H9 (cell line): ENCODE results near the gene PITPNB. TPM values are rescaled to one million over a fixed set of nuclear protein-coding genes. Genes with fewer than 3 reads are reported as not detected.

Source experiments
- DNase-seq: peaks from one replicate; pipeline ENCODE4 v3.0.0-alpha.2; 2017
- H2AFZ ChIP-seq: one replicate; pipeline ENCODE4 v1.6.1; 2013; ENCODE audit warnings: mild to moderate bottlenecking, low read length, control low read depth, moderate library complexity
- H2AK5ac ChIP-seq: 2 replicates; pipeline ENCODE4 v1.6.1; 2013; ENCODE audit warnings: low read length, control low read depth, mixed read lengths; ENCODE audit not compliant: insufficient read length
- H2BK120ac ChIP-seq: one replicate; pipeline ENCODE4 v1.6.1; 2013; ENCODE audit warnings: low read depth, mild to moderate bottlenecking, low read length, control low read depth, inconsistent platforms; ENCODE audit not compliant: poor library complexity, severe bottlenecking
- H2BK12ac ChIP-seq: 2 replicates; pipeline ENCODE4 v1.6.1; 2013; ENCODE audit warnings: low read length, control low read depth, mixed read lengths, low read depth; ENCODE audit not compliant: insufficient read length
- H2BK15ac ChIP-seq: 2 replicates; pipeline ENCODE4 v1.6.1; 2013; ENCODE audit warnings: low read depth, low read length, control low read depth
- H2BK20ac ChIP-seq: one replicate; pipeline ENCODE4 v1.6.1; 2013; ENCODE audit warnings: low read depth, mild to moderate bottlenecking, low read length, control low read depth, inconsistent platforms; ENCODE audit not compliant: poor library complexity, severe bottlenecking
- H2BK5ac ChIP-seq: 2 replicates; pipeline ENCODE4 v1.6.1; 2013; ENCODE audit warnings: low read length, control low read depth, mixed read lengths; ENCODE audit not compliant: insufficient read length
- H3K14ac ChIP-seq: 2 replicates; pipeline ENCODE4 v1.6.1; 2013; ENCODE audit warnings: low read length, control low read depth; ENCODE audit not compliant: insufficient read depth
- H3K18ac ChIP-seq: 2 replicates; pipeline ENCODE4 v1.6.1; 2013; ENCODE audit warnings: low read depth, mild to moderate bottlenecking, mixed read lengths, low read length, control low read depth; ENCODE audit not compliant: insufficient read length
- H3K23ac ChIP-seq: 2 replicates; pipeline ENCODE4 v1.6.1; 2013; ENCODE audit warnings: low read length, control low read depth, mixed read lengths, low read depth; ENCODE audit not compliant: insufficient read length
- H3K23me2 ChIP-seq: 2 replicates; pipeline ENCODE4 v1.6.1; 2013; ENCODE audit warnings: low read depth, mild to moderate bottlenecking, mixed read lengths, low read length, control low read depth; ENCODE audit not compliant: insufficient read length, poor library complexity, severe bottlenecking
- H3K27ac ChIP-seq: 2 replicates; pipeline ENCODE4 v1.5.1; 2013; ENCODE audit warnings: low read length, control low read depth, mixed read lengths, low read depth; ENCODE audit not compliant: insufficient read length
- H3K27me3 ChIP-seq: 2 replicates; pipeline ENCODE4 v1.6.1; 2013; ENCODE audit warnings: low read length, control low read depth, inconsistent platforms; ENCODE audit not compliant: insufficient read depth
- H3K4ac ChIP-seq: 2 replicates; pipeline ENCODE4 v1.6.1; 2013; ENCODE audit warnings: low read depth, mild to moderate bottlenecking, control low read depth, inconsistent platforms, low read length, moderate library complexity
- H3K4me1 ChIP-seq: 2 replicates; pipeline ENCODE4 v1.6.1; 2013; ENCODE audit warnings: low read length, control low read depth, inconsistent platforms; ENCODE audit not compliant: insufficient read depth
- H3K4me2 ChIP-seq: 2 replicates; pipeline ENCODE4 v1.6.1; 2013; ENCODE audit warnings: low read length, control low read depth, mixed read lengths; ENCODE audit not compliant: insufficient read length, insufficient read depth
- H3K56ac ChIP-seq: 2 replicates; pipeline ENCODE4 v1.6.1; 2013; ENCODE audit warnings: low read depth, mild to moderate bottlenecking, mixed read lengths, low read length, control low read depth; ENCODE audit not compliant: insufficient read length
- H3K79me1 ChIP-seq: 2 replicates; pipeline ENCODE4 v1.6.1; 2013; ENCODE audit warnings: low read depth, mild to moderate bottlenecking, moderate library complexity, low read length, control low read depth, inconsistent platforms; ENCODE audit not compliant: insufficient read depth, poor library complexity, severe bottlenecking
- H3K79me2 ChIP-seq: 2 replicates; pipeline ENCODE4 v1.6.1; 2013; ENCODE audit warnings: low read length, control low read depth, inconsistent platforms; ENCODE audit not compliant: insufficient read depth
- H3K9ac ChIP-seq: 2 replicates; pipeline ENCODE4 v1.6.1; 2013; ENCODE audit warnings: low read length, control low read depth, mixed read lengths; ENCODE audit not compliant: insufficient read length; ENCODE audit errors: extremely low read depth
- H3K9me3 ChIP-seq: one replicate; pipeline ENCODE4 v1.6.1; 2013; ENCODE audit warnings: low read depth, low read length, inconsistent platforms; ENCODE audit not compliant: control insufficient read depth
- H3T11ph ChIP-seq: one replicate; pipeline ENCODE4 v1.6.1; 2013; ENCODE audit warnings: mild to moderate bottlenecking, low read length, control low read depth, inconsistent platforms
- H4K20me1 ChIP-seq: one replicate; pipeline ENCODE4 v1.6.1; 2013; ENCODE audit not compliant: control insufficient read depth, insufficient read length, insufficient read depth
- H4K5ac ChIP-seq: 2 replicates; pipeline ENCODE4 v1.6.1; 2013; ENCODE audit warnings: low read depth, mild to moderate bottlenecking, mixed read lengths, low read length, control low read depth; ENCODE audit not compliant: insufficient read length
- H4K8ac ChIP-seq: replicated peaks from 2 replicates; pipeline ENCODE4 v1.6.1; 2013; ENCODE audit warnings: low read length, control low read depth, mixed read lengths, low read depth; ENCODE audit not compliant: insufficient read length
- H4K91ac ChIP-seq: 2 replicates; pipeline ENCODE4 v1.6.1; 2013; ENCODE audit warnings: low read depth, mild to moderate bottlenecking, moderate library complexity, mixed read lengths, low read length, control low read depth; ENCODE audit not compliant: insufficient read length
- H3K27ac Mint-ChIP-seq, 3 experiments: 2 replicates in 2 of 3; 3 replicates in 1 of 3; pipeline ENCODE4 v1.8.0; 2020 to 2021; ENCODE audit warnings: mixed read lengths in 3 of 3, mild to moderate bottlenecking in 1 of 3, moderate library complexity in 1 of 3
- H3K27me3 Mint-ChIP-seq: 2 replicates; pipeline ENCODE4 v1.8.0; 2021; ENCODE audit warnings: low read depth, mild to moderate bottlenecking, moderate library complexity, mixed read lengths
- H3K36me3 Mint-ChIP-seq, 3 experiments: 2 replicates in 2 of 3; 3 replicates in 1 of 3; pipeline ENCODE4 v1.8.0; 2020 to 2021; ENCODE audit warnings: low read depth in 3 of 3, mixed read lengths in 3 of 3; ENCODE audit not compliant: insufficient read depth in 1 of 3
- H3K4me1 Mint-ChIP-seq, 2 experiments: 2 replicates each; pipeline ENCODE4 v1.8.0; 2020; ENCODE audit warnings: mixed read lengths in 2 of 2
- H3K4me3 Mint-ChIP-seq, 2 experiments: 2 replicates in 1 of 2; 3 replicates in 1 of 2; pipeline ENCODE4 v1.8.0; 2020 to 2021; ENCODE audit warnings: mild to moderate bottlenecking in 2 of 2, mixed read lengths in 2 of 2, moderate library complexity in 1 of 2
- H3K9me3 Mint-ChIP-seq, 2 experiments: 2 replicates in 1 of 2; 3 replicates in 1 of 2; pipeline ENCODE4 v1.8.0; 2020; ENCODE audit warnings: mild to moderate bottlenecking in 2 of 2, mixed read lengths in 2 of 2, moderate library complexity in 1 of 2
- WGBS: extraction: QIAGEN DNeasy Blood & Tissue Kit; methylation state at CpG from one replicate; pipeline ENCODE4 v1.1.7; 2013; ENCODE audit warnings: missing lambda C conversion rate, low lambda C conversion rate, mixed read lengths; ENCODE audit not compliant: insufficient read length; ENCODE audit errors: extremely low coverage; 5-methylcytosine and 5-hydroxymethylcytosine counted together
- total RNA-seq: library from RNA; stranded (reverse); gene quantifications from 2 replicates; pipeline ENCODE4 v1.2.1, GENCODE V29; 2021
- TF ChIP-seq, protein P1 (sequence below): fragments of 200-600 bp; sonication (generic); conservative IDR thresholded peaks from 3 replicates; pipeline ENCODE4 v1.8.0; 2021; ENCODE audit warnings: antibody characterized with exemption, mild to moderate bottlenecking

PITPNB gene
- total RNA-seq, 1 experiment from 2014 or later: 106 TPM

DNA sequence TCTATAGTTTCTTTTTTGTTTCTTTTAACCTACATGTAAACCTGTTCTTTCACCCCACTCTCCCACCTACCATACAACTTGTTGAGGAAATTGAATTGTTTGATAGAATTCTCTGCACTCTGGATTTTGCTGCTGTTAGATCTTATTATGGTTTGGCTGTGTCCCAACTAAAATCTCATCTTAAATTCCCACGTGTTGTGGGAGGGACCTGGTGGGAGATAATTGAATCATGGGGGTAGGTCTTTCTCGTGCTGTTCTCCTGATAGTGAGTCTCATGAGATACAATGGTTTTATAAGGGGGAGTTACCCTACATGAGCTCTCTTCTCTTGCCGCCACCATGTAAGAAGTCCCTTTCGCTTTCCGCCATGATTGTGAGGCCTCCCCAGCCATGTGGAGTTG is 15.0 kb upstream of the PITPNB start:
- H3K4me3 Mint-ChIP-seq: no peak overlapping the region

More for the DNA sequence above, 15.0 kb upstream of the PITPNB start:
- no peak overlapping the region for H3K9ac ChIP-seq
- no peak overlapping the region for H3K27ac ChIP-seq
- peak overlapping the region in 1 of 3 experiments; percentile 47; a peak in 1 of 7 replicates for H3K27ac Mint-ChIP-seq
- H3K4me1 ChIP-seq: no peaks in the 10 kb centered on the region; the same call in 1 of the 2 replicates
- no peaks in the 10 kb centered on the region for H3K27me3 Mint-ChIP-seq
- H3K9me3 ChIP-seq: no peaks in the 10 kb centered on the region
- H3K27me3 ChIP-seq: no peaks in the 10 kb centered on the region
- peaks cover 2 to 21% (median 7%) of the 10 kb centered on the region in 3 experiments; a peak in 5 of 7 replicates for H3K36me3 Mint-ChIP-seq
- H3K23me2 ChIP-seq: no peaks in the 10 kb centered on the region
- H3K4me1 Mint-ChIP-seq: peaks cover 20 to 25% of the 10 kb centered on the region in 2 experiments
- H3K9me3 Mint-ChIP-seq: no peaks in the 10 kb centered on the region
- no peak overlapping the region for H4K91ac ChIP-seq
- H4K8ac ChIP-seq: no peak overlapping the region
- H3K18ac ChIP-seq: no peak overlapping the region
- no peak overlapping the region for H2BK120ac ChIP-seq
- no peak overlapping the region for H2BK20ac ChIP-seq
- H3K79me2 ChIP-seq: no peaks in the 10 kb centered on the region; the same call in 1 of the 2 replicates
- H3K23ac ChIP-seq: no peak overlapping the region
- H3K14ac ChIP-seq: no peak overlapping the region
- WGBS: no CpG with 5 or more reads among the region's 5 CpGs
- H2AK5ac ChIP-seq: no peak overlapping the region
- no peak for DNase-seq
- no peak overlapping the region for H3K4ac ChIP-seq
- no peaks in the 10 kb centered on the region for H3K79me1 ChIP-seq
- no peak overlapping the region for H3K56ac ChIP-seq
- H3T11ph ChIP-seq: no peak overlapping the region
- no peaks in the 10 kb centered on the region for H4K20me1 ChIP-seq
- no peak overlapping the region for H2AFZ ChIP-seq
- no peak overlapping the region for H2BK12ac ChIP-seq
- no peak overlapping the region for H2BK15ac ChIP-seq
- no peak overlapping the region for H4K5ac ChIP-seq
- H3K4me2 ChIP-seq: no peak overlapping the region
- no peak overlapping the region for H2BK5ac ChIP-seq
- TF ChIP-seq, protein P1, sequence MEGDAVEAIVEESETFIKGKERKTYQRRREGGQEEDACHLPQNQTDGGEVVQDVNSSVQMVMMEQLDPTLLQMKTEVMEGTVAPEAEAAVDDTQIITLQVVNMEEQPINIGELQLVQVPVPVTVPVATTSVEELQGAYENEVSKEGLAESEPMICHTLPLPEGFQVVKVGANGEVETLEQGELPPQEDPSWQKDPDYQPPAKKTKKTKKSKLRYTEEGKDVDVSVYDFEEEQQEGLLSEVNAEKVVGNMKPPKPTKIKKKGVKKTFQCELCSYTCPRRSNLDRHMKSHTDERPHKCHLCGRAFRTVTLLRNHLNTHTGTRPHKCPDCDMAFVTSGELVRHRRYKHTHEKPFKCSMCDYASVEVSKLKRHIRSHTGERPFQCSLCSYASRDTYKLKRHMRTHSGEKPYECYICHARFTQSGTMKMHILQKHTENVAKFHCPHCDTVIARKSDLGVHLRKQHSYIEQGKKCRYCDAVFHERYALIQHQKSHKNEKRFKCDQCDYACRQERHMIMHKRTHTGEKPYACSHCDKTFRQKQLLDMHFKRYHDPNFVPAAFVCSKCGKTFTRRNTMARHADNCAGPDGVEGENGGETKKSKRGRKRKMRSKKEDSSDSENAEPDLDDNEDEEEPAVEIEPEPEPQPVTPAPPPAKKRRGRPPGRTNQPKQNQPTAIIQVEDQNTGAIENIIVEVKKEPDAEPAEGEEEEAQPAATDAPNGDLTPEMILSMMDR: no peak
